H9 (cell line): ENCODE results near the gene HLA-F. TPM values are rescaled to one million over a fixed set of nuclear protein-coding genes. Genes with fewer than 3 reads are reported as not detected.

Experiments
- DNase-seq: peaks from one replicate; pipeline ENCODE4 v3.0.0-alpha.2; 2017
- H2AFZ ChIP-seq: one replicate; pipeline ENCODE4 v1.6.1; 2013; ENCODE audit warnings: mild to moderate bottlenecking, low read length, control low read depth, moderate library complexity
- H2AK5ac ChIP-seq: 2 replicates; pipeline ENCODE4 v1.6.1; 2013; ENCODE audit warnings: low read length, control low read depth, mixed read lengths; ENCODE audit not compliant: insufficient read length
- H2BK120ac ChIP-seq: one replicate; pipeline ENCODE4 v1.6.1; 2013; ENCODE audit warnings: low read depth, mild to moderate bottlenecking, low read length, control low read depth, inconsistent platforms; ENCODE audit not compliant: poor library complexity, severe bottlenecking
- H2BK12ac ChIP-seq: 2 replicates; pipeline ENCODE4 v1.6.1; 2013; ENCODE audit warnings: low read length, control low read depth, mixed read lengths, low read depth; ENCODE audit not compliant: insufficient read length
- H2BK15ac ChIP-seq: 2 replicates; pipeline ENCODE4 v1.6.1; 2013; ENCODE audit warnings: low read depth, low read length, control low read depth
- H2BK20ac ChIP-seq: one replicate; pipeline ENCODE4 v1.6.1; 2013; ENCODE audit warnings: low read depth, mild to moderate bottlenecking, low read length, control low read depth, inconsistent platforms; ENCODE audit not compliant: poor library complexity, severe bottlenecking
- H2BK5ac ChIP-seq: 2 replicates; pipeline ENCODE4 v1.6.1; 2013; ENCODE audit warnings: low read length, control low read depth, mixed read lengths; ENCODE audit not compliant: insufficient read length
- H3K14ac ChIP-seq: 2 replicates; pipeline ENCODE4 v1.6.1; 2013; ENCODE audit warnings: low read length, control low read depth; ENCODE audit not compliant: insufficient read depth
- H3K18ac ChIP-seq: 2 replicates; pipeline ENCODE4 v1.6.1; 2013; ENCODE audit warnings: low read depth, mild to moderate bottlenecking, mixed read lengths, low read length, control low read depth; ENCODE audit not compliant: insufficient read length
- H3K23ac ChIP-seq: 2 replicates; pipeline ENCODE4 v1.6.1; 2013; ENCODE audit warnings: low read length, control low read depth, mixed read lengths, low read depth; ENCODE audit not compliant: insufficient read length
- H3K23me2 ChIP-seq: 2 replicates; pipeline ENCODE4 v1.6.1; 2013; ENCODE audit warnings: low read depth, mild to moderate bottlenecking, mixed read lengths, low read length, control low read depth; ENCODE audit not compliant: insufficient read length, poor library complexity, severe bottlenecking
- H3K27ac ChIP-seq: 2 replicates; pipeline ENCODE4 v1.5.1; 2013; ENCODE audit warnings: low read length, control low read depth, mixed read lengths, low read depth; ENCODE audit not compliant: insufficient read length
- H3K27me3 ChIP-seq: 2 replicates; pipeline ENCODE4 v1.6.1; 2013; ENCODE audit warnings: low read length, control low read depth, inconsistent platforms; ENCODE audit not compliant: insufficient read depth
- H3K4ac ChIP-seq: 2 replicates; pipeline ENCODE4 v1.6.1; 2013; ENCODE audit warnings: low read depth, mild to moderate bottlenecking, control low read depth, inconsistent platforms, low read length, moderate library complexity
- H3K4me1 ChIP-seq: 2 replicates; pipeline ENCODE4 v1.6.1; 2013; ENCODE audit warnings: low read length, control low read depth, inconsistent platforms; ENCODE audit not compliant: insufficient read depth
- H3K4me2 ChIP-seq: 2 replicates; pipeline ENCODE4 v1.6.1; 2013; ENCODE audit warnings: low read length, control low read depth, mixed read lengths; ENCODE audit not compliant: insufficient read length, insufficient read depth
- H3K56ac ChIP-seq: 2 replicates; pipeline ENCODE4 v1.6.1; 2013; ENCODE audit warnings: low read depth, mild to moderate bottlenecking, mixed read lengths, low read length, control low read depth; ENCODE audit not compliant: insufficient read length
- H3K79me1 ChIP-seq: 2 replicates; pipeline ENCODE4 v1.6.1; 2013; ENCODE audit warnings: low read depth, mild to moderate bottlenecking, moderate library complexity, low read length, control low read depth, inconsistent platforms; ENCODE audit not compliant: insufficient read depth, poor library complexity, severe bottlenecking
- H3K79me2 ChIP-seq: 2 replicates; pipeline ENCODE4 v1.6.1; 2013; ENCODE audit warnings: low read length, control low read depth, inconsistent platforms; ENCODE audit not compliant: insufficient read depth
- H3K9ac ChIP-seq: 2 replicates; pipeline ENCODE4 v1.6.1; 2013; ENCODE audit warnings: low read length, control low read depth, mixed read lengths; ENCODE audit not compliant: insufficient read length; ENCODE audit errors: extremely low read depth
- H3K9me3 ChIP-seq: one replicate; pipeline ENCODE4 v1.6.1; 2013; ENCODE audit warnings: low read depth, low read length, inconsistent platforms; ENCODE audit not compliant: control insufficient read depth
- H3T11ph ChIP-seq: one replicate; pipeline ENCODE4 v1.6.1; 2013; ENCODE audit warnings: mild to moderate bottlenecking, low read length, control low read depth, inconsistent platforms
- H4K20me1 ChIP-seq: one replicate; pipeline ENCODE4 v1.6.1; 2013; ENCODE audit not compliant: control insufficient read depth, insufficient read length, insufficient read depth
- H4K5ac ChIP-seq: 2 replicates; pipeline ENCODE4 v1.6.1; 2013; ENCODE audit warnings: low read depth, mild to moderate bottlenecking, mixed read lengths, low read length, control low read depth; ENCODE audit not compliant: insufficient read length
- H4K8ac ChIP-seq: replicated peaks from 2 replicates; pipeline ENCODE4 v1.6.1; 2013; ENCODE audit warnings: low read length, control low read depth, mixed read lengths, low read depth; ENCODE audit not compliant: insufficient read length
- H4K91ac ChIP-seq: 2 replicates; pipeline ENCODE4 v1.6.1; 2013; ENCODE audit warnings: low read depth, mild to moderate bottlenecking, moderate library complexity, mixed read lengths, low read length, control low read depth; ENCODE audit not compliant: insufficient read length
- H3K27ac Mint-ChIP-seq, 3 experiments: 2 replicates in 2 of 3; 3 replicates in 1 of 3; pipeline ENCODE4 v1.8.0; 2020 to 2021; ENCODE audit warnings: mixed read lengths in 3 of 3, mild to moderate bottlenecking in 1 of 3, moderate library complexity in 1 of 3
- H3K27me3 Mint-ChIP-seq: 2 replicates; pipeline ENCODE4 v1.8.0; 2021; ENCODE audit warnings: low read depth, mild to moderate bottlenecking, moderate library complexity, mixed read lengths
- H3K36me3 Mint-ChIP-seq, 3 experiments: 2 replicates in 2 of 3; 3 replicates in 1 of 3; pipeline ENCODE4 v1.8.0; 2020 to 2021; ENCODE audit warnings: low read depth in 3 of 3, mixed read lengths in 3 of 3; ENCODE audit not compliant: insufficient read depth in 1 of 3
- H3K4me1 Mint-ChIP-seq, 2 experiments: 2 replicates each; pipeline ENCODE4 v1.8.0; 2020; ENCODE audit warnings: mixed read lengths in 2 of 2
- H3K4me3 Mint-ChIP-seq, 2 experiments: 2 replicates in 1 of 2; 3 replicates in 1 of 2; pipeline ENCODE4 v1.8.0; 2020 to 2021; ENCODE audit warnings: mild to moderate bottlenecking in 2 of 2, mixed read lengths in 2 of 2, moderate library complexity in 1 of 2
- H3K9me3 Mint-ChIP-seq, 2 experiments: 2 replicates in 1 of 2; 3 replicates in 1 of 2; pipeline ENCODE4 v1.8.0; 2020; ENCODE audit warnings: mild to moderate bottlenecking in 2 of 2, mixed read lengths in 2 of 2, moderate library complexity in 1 of 2
- WGBS: extraction: QIAGEN DNeasy Blood & Tissue Kit; methylation state at CpG from one replicate; pipeline ENCODE4 v1.1.7; 2013; ENCODE audit warnings: missing lambda C conversion rate, low lambda C conversion rate, mixed read lengths; ENCODE audit not compliant: insufficient read length; ENCODE audit errors: extremely low coverage; 5-methylcytosine and 5-hydroxymethylcytosine counted together
- total RNA-seq: library from RNA; stranded (reverse); gene quantifications from 2 replicates; pipeline ENCODE4 v1.2.1, GENCODE V29; 2021
- TF ChIP-seq, protein P1 (sequence below): fragments of 200-600 bp; sonication (generic); conservative IDR thresholded peaks from 3 replicates; pipeline ENCODE4 v1.8.0; 2021; ENCODE audit warnings: antibody characterized with exemption, mild to moderate bottlenecking

Gene HLA-F
- total RNA-seq, 1 experiment from 2014 or later: 7.4 TPM

DNA sequence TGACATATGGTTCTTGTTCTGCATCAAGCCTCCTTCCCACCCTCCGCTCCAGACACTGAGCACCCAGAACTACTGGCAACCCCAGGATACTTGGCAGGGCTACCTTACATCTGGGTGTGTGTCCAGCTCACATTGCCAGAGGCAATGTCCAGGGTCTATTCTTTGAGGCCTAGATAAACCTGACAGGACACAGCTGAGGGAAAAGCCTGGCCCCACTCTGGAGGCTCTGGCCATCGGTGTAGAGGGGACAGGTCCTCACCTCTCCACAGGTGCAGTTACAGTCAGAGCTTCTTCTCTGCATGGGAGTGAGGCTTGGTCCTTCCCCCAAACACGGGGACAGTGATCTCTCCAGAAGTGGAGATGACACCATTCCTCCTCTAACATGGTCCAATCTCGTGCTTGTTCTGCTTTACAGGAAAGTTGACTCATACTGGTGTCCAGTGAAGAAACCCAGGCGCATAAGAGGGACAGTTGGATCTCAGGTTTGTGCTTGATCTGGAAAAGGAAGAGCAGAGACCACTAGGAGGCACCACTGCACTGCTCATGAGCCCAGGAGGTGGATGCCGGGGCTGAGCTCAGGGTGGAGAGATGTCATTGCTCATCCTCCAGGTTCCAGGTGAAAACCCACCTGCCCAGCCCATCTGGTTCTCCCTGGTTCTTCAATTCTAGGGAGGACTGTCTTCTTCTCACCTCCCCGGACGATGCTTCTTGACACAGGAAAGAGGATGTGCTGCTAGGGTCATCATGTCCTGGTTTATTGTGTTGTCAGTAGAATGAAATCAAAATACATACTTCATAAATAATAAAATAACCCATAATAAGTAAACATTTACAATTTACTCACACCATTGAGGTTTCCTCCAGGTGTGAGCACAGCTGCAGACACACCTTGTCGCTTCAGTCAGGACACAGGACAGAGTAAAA, 14.7 kb downstream of the HLA-F start:
- Histone ChIP-seq H3K4me1 (no peaks in the 10 kb centered on the region), H2BK20ac (no peak overlapping the region), H2BK120ac (no peak overlapping the region), H3K23me2 (no peaks in the 10 kb centered on the region), H3K9me3 (no peaks in the 10 kb centered on the region), H4K5ac (no peak overlapping the region), H3K9ac (no peak overlapping the region), H3K4me2 (no peak overlapping the region), H2BK12ac (no peak overlapping the region), H3K4ac (no peak overlapping the region), H4K8ac (no peak overlapping the region), H3K79me2 (no peaks in the 10 kb centered on the region), H3K14ac (no peak overlapping the region), H3K18ac (no peak overlapping the region), H2BK15ac (no peak overlapping the region), H2AFZ (no peak overlapping the region), H3K56ac (no peak overlapping the region), H3K79me1 (no peaks in the 10 kb centered on the region), H3K27me3 (no peaks in the 10 kb centered on the region), H2BK5ac (no peak overlapping the region), H3K27ac (no peak overlapping the region), H4K91ac (no peak overlapping the region), H3K23ac (no peak overlapping the region), H3T11ph (no peak overlapping the region), H4K20me1 (no peaks in the 10 kb centered on the region), H2AK5ac (no peak overlapping the region)
- DNase-seq: peak; percentile 84
- peaks cover 5% of the 10 kb centered on the region; the same call in 1 of the 2 replicates for H3K27me3 Mint-ChIP-seq
- peaks cover 6 to 8% of the 10 kb centered on the region in 2 experiments for H3K4me1 Mint-ChIP-seq
- WGBS: no CpG with 5 or more reads among the region's 9 CpGs
- H3K27ac Mint-ChIP-seq: no peak overlapping the region
- no peak overlapping the region for H3K4me3 Mint-ChIP-seq
- H3K9me3 Mint-ChIP-seq: no peaks in the 10 kb centered on the region
- TF ChIP-seq, protein P1, sequence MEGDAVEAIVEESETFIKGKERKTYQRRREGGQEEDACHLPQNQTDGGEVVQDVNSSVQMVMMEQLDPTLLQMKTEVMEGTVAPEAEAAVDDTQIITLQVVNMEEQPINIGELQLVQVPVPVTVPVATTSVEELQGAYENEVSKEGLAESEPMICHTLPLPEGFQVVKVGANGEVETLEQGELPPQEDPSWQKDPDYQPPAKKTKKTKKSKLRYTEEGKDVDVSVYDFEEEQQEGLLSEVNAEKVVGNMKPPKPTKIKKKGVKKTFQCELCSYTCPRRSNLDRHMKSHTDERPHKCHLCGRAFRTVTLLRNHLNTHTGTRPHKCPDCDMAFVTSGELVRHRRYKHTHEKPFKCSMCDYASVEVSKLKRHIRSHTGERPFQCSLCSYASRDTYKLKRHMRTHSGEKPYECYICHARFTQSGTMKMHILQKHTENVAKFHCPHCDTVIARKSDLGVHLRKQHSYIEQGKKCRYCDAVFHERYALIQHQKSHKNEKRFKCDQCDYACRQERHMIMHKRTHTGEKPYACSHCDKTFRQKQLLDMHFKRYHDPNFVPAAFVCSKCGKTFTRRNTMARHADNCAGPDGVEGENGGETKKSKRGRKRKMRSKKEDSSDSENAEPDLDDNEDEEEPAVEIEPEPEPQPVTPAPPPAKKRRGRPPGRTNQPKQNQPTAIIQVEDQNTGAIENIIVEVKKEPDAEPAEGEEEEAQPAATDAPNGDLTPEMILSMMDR: peak; percentile 92
- no peaks in the 10 kb centered on the region; a peak in 1 of 7 replicates for H3K36me3 Mint-ChIP-seq
